KOPT-K1 (cell line): ENCODE results near the gene RBMS1.

Experiments
- H3K27ac ChIP-seq: fragments of 200-600 bp; sonication (generic); 2 replicates; pipeline ENCODE4 v1.5.1; 2016; ENCODE audit warnings: antibody characterized with exemption, mild to moderate bottlenecking, low read depth, low read length; ENCODE audit not compliant: poor library complexity, severe bottlenecking
- H3K36me3 ChIP-seq: fragments of 200-600 bp; sonication (generic); 2 replicates; pipeline ENCODE4 v1.5.1; 2017; ENCODE audit warnings: antibody characterized with exemption, mild to moderate bottlenecking, low read length, moderate library complexity; ENCODE audit not compliant: insufficient read depth
- H3K9me3 ChIP-seq: fragments of 200-600 bp; sonication (generic); 2 replicates; pipeline ENCODE4 v1.5.1; 2017; ENCODE audit warnings: antibody characterized with exemption, low read length, mild to moderate bottlenecking; ENCODE audit not compliant: insufficient read depth, poor library complexity, severe bottlenecking

The RBMS1 gene

GRCh38 chr2:160349306-160349705 is 144.3 kb downstream of the RBMS1 start:
- Histone ChIP-seq H3K36me3 (peaks cover 8% of the 10 kb centered on the region; the same call in 1 of the 2 replicates), H3K9me3 (no peaks in the 10 kb centered on the region), H3K27ac (no peak overlapping the region)

DNA sequence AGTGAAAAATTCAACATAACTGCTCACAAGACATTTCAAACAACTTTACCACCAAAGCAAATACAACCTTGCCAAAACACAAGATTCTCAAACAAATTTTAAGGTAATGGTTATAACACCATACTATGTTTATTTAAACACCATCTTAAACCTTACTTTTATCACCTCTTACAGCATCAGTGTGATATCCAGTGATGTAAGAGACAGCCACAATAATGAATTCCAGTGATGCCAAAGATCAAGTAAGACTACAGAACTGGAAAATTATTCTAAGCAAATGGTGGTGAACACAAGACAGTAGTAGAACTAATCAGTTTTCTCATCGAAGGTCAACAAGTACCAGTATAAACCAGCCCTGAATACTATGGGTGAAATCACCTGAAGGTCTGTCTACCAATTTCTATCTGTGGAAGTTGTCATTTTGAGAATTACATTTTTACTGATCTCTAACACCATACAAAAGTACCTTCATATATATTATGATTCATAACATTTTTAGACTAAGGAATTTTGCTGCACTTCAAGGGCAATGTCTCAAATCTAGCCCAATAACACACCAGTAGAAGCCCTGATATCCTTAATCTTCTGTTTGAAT is 146.2 kb downstream of the RBMS1 start:
- peaks cover 8% of the 10 kb centered on the region; the same call in 1 of the 2 replicates for H3K36me3 ChIP-seq
- no peaks in the 10 kb centered on the region for H3K9me3 ChIP-seq
- no peak overlapping the region for H3K27ac ChIP-seq

DNA sequence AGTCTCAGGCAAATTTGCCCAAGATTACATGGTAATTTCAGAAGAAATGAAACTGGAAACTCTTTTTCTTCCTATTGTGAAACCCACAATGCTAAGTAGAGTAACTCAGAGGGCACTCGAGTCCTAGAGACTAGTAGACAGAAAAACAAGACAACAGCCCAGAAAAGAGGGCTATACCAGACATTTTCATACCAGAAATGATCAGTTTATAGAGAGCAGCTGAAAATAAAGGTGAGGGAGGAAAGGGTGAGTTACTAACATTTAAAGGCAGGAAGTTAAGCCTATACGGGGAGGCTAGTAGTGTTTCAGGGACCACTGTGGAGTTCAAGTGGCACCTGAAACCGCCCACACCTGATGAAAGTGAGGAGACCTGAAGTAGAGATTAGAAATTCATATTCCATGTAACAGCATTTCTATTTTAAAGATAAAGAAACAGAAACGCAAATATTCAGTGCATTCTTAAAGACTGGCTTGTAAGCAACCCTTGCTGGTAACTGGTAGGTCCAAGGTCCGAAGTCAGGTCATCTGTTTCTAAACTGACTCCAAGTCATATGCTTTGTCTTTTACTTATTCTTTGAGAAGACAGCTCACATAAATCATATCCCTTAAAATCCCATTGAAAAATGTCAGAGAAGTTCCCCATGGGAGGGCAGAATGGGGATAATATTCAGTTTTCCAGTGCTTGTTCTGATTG is 148.4 kb downstream of the RBMS1 start:
- H3K9me3 ChIP-seq = no peaks in the 10 kb centered on the region
- no peak overlapping the region for H3K27ac ChIP-seq
- peaks cover 5% of the 10 kb centered on the region; the same call in 1 of the 2 replicates for H3K36me3 ChIP-seq

DNA sequence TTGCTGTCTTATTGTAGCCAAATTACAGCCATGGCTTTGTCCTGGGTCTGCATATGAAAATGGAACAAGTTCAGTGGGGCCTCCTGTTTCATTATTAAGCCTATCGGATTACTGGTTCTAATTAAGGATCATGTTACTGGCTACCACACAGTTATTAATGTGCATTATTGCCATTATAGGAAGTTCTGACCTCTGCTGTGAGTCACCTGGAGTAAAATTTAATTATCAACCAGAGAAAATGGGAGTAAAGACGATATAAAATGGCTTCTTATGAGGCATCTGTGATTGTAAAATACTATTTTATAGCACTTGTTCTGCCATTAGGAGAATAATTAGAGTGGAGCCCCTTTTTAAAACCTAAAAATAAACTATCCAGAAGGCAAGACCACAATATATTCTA is 150.2 kb downstream of the RBMS1 start:
- Histone ChIP-seq H3K36me3 (no peaks in the 10 kb centered on the region), H3K27ac (no peak overlapping the region)

GRCh38 chr2:160339726-160340125 is 153.9 kb downstream of the RBMS1 start:
- H3K36me3 ChIP-seq = no peaks in the 10 kb centered on the region
- H3K27ac ChIP-seq = no peak overlapping the region
- no peaks in the 10 kb centered on the region for H3K9me3 ChIP-seq

More for the DNA sequence above, 150.2 kb downstream of the RBMS1 start:
- no peaks in the 10 kb centered on the region for H3K9me3 ChIP-seq

- H3K27ac ChIP-seq = no peak overlapping the region
- H3K36me3 ChIP-seq = no peaks in the 10 kb centered on the region
- no peaks in the 10 kb centered on the region for H3K9me3 ChIP-seq
Measured at GRCh38 chr2:160338901-160339685, 154.5 kb downstream of the RBMS1 start.

DNA sequence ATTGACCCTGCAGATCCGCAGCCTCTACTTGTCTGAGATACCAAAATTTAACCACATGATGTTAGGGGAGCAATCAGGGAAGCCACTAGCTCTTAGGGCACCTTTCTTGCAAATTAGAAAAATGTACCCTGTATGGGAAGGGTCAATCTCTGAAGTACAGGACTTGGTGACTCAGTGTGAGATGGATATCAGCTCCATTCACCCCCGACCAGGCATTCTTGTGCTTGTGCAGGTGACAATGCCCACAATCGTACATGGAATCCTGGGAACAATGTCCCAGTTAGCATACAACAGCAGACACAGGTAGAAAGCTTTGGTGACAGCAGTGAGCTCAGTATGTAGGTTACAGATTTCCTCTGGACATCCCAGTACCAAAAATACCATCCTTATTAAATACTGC is 155.9 kb downstream of the RBMS1 start:
- Histone ChIP-seq H3K27ac (no peak overlapping the region), H3K36me3 (no peaks in the 10 kb centered on the region), H3K9me3 (no peaks in the 10 kb centered on the region)

GRCh38 chr2:160336635-160337034 is 157.0 kb downstream of the RBMS1 start:
- Histone ChIP-seq H3K9me3 (no peaks in the 10 kb centered on the region), H3K27ac (no peak overlapping the region), H3K36me3 (no peaks in the 10 kb centered on the region)

GRCh38 chr2:160336105-160336504 is 157.5 kb downstream of the RBMS1 start:
- Histone ChIP-seq H3K36me3 (no peaks in the 10 kb centered on the region), H3K27ac (no peak overlapping the region), H3K9me3 (no peaks in the 10 kb centered on the region)

DNA sequence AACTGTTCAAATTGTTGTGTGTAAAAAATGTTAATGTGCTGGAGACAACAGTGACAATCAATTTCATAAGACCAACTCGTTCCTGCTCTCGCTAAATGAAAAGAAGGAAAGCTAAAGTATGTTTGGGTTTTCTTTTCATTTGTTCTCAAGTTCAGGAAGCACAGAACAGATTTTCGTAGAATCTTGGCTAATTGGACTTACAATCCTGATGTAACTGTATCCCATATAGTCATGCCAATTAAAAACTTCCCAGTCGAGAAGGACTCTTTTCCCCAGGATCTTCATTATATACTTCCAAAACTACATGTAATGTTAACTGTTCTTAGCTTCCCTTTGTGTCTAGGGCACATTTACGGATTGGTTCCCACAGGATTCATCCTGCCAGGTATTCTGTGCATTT is 158.2 kb downstream of the RBMS1 start:
- H3K27ac ChIP-seq = no peak overlapping the region
- H3K9me3 ChIP-seq = no peaks in the 10 kb centered on the region

GRCh38 chr2:160334028-160334741 is 159.4 kb downstream of the RBMS1 start:
- H3K27ac ChIP-seq = no peak overlapping the region
- no peaks in the 10 kb centered on the region for H3K9me3 ChIP-seq
- no peaks in the 10 kb centered on the region for H3K36me3 ChIP-seq

More for the DNA sequence above, 158.2 kb downstream of the RBMS1 start:
- H3K36me3 ChIP-seq = no peaks in the 10 kb centered on the region

DNA sequence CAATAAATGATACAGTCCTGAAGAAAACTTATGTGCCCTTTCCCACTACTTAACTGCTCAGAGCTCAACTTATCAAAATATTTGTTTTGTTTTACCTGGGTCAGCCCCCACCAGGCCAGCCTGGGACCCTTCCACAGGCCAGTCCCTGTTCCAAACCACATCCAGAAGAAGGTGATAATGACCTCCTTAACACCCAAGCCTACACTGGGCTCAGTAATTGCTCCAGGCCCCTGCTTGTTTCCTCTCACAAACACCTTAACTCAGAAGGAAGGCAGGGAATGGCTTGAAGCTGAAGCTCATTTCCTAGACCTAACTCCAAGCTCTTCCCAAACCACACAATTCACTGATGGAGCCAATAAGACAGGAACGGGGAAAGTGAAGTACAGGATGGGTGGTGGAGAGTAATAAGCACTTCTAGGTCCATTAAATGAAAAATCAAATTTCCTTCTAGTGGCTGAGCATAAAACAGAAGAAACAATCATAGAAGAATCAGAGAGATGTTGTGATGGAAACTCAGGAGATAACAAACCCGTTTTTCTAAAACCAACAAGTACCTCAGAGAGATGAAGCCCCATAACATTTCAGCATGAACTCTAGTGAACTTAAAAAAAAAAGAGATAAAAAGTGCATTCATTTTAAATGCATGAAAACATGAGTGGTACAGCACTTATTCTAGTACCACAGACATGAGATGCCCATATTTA is 160.1 kb downstream of the RBMS1 start:
- Histone ChIP-seq H3K27ac (no peak overlapping the region), H3K36me3 (no peaks in the 10 kb centered on the region)

GRCh38 chr2:160332318-160332717 is 161.3 kb downstream of the RBMS1 start:
- no peaks in the 10 kb centered on the region for H3K36me3 ChIP-seq
- H3K9me3 ChIP-seq = no peaks in the 10 kb centered on the region
- H3K27ac ChIP-seq = no peak overlapping the region

More for the DNA sequence above, 160.1 kb downstream of the RBMS1 start:
- no peaks in the 10 kb centered on the region for H3K9me3 ChIP-seq

GRCh38 chr2:160331258-160332025 is 162.2 kb downstream of the RBMS1 start:
- Histone ChIP-seq H3K36me3 (no peaks in the 10 kb centered on the region), H3K9me3 (no peaks in the 10 kb centered on the region), H3K27ac (peak overlapping the region; percentile 4)
